Endothelial cell of umbilical vein (primary cell): ENCODE data around the gene ESYT2. TPM values are rescaled to one million over a fixed set of nuclear protein-coding genes. Genes with fewer than 3 reads are reported as not detected.

ENCODE experiments used
- BruUV-seq: library from RNA; stranded (reverse); fragments of 400-500 nt; replicated peaks from 2 replicates; lab custom pipeline; 2021; lab: Mats Ljungman, UMichigan
- CTCF ChIA-PET: fragments of 300-600, 350-600 bp; sonication (Branson Sonifier 250); formaldehyde crosslinking; loops from one replicate; lab custom pipeline; 2021; ENCODE audit warnings: antibody characterized with exemption, inconsistent platforms; lab: Charles Lee
- POLR2A ChIA-PET: fragments of 300-600, 350-600 bp; sonication (Branson Sonifier 250); formaldehyde crosslinking; loops from one replicate; lab custom pipeline; 2021; ENCODE audit warnings: antibody characterized with exemption, inconsistent platforms; lab: Charles Lee
- DNase-seq: peaks from one replicate; pipeline ENCODE4 v3.0.0-alpha.2; 2011; ENCODE audit warnings: low read depth, low spot score
- FAIRE-seq: peaks from 2 replicates; lab custom pipeline; 2011; peaks lifted over from hg19 to GRCh38; lab: Jason Lieb, UNC
- H2AFZ ChIP-seq: 2 replicates; pipeline ENCODE4 v1.6.0; 2012; ENCODE audit warnings: low read depth, low read length, control low read depth, inconsistent platforms
- H3K27ac ChIP-seq: 2 replicates; pipeline ENCODE4 v1.5.1; 2011; ENCODE audit warnings: low read depth, mild to moderate bottlenecking, control low read depth, low read length, moderate library complexity; ENCODE audit not compliant: insufficient read depth
- H3K27me3 ChIP-seq, 2 experiments: 2 replicates each; pipeline versions ENCODE4 v1.6.0 to v1.6.1; 2011; ENCODE audit warnings: low read length in 2 of 2, mixed read lengths in 1 of 2; ENCODE audit not compliant: control insufficient read depth in 2 of 2, insufficient read depth in 2 of 2
- H3K36me3 ChIP-seq, 2 experiments: 2 replicates in 1 of 2; 3 replicates in 1 of 2; pipeline ENCODE4 v1.5.1; 2011; ENCODE audit warnings: low read length in 2 of 2, mild to moderate bottlenecking in 1 of 2, moderate library complexity in 1 of 2; ENCODE audit not compliant: control insufficient read depth in 2 of 2, insufficient read depth in 2 of 2; ENCODE audit errors: extremely low read depth in 1 of 2
- H3K4me1 ChIP-seq: 3 replicates; pipeline ENCODE4 v1.5.1; 2011; ENCODE audit warnings: mild to moderate bottlenecking, low read length; ENCODE audit not compliant: control insufficient read depth, insufficient read depth; ENCODE audit errors: extremely low read depth
- H3K4me2 ChIP-seq: 2 replicates; pipeline ENCODE4 v1.6.1; 2011; ENCODE audit warnings: low read length, control low read depth, mixed read lengths; ENCODE audit not compliant: insufficient read depth
- H3K4me3 ChIP-seq, 3 experiments: fragments of 200-600 bp in 1 of 3; sonication (generic), shearing (Covaris generic) in 1 of 3; replicated peaks in 1 of 3; 2 replicates each; pipeline ENCODE4 v1.5.1; 2011 to 2016; ENCODE audit warnings: control low read depth in 3 of 3, low read length in 3 of 3, mild to moderate bottlenecking in 2 of 3, inconsistent platforms in 1 of 3, low read depth in 1 of 3, moderate library complexity in 1 of 3; ENCODE audit not compliant: insufficient read depth in 1 of 3
- H3K79me2 ChIP-seq: 2 replicates; pipeline ENCODE4 v1.6.0; 2012; ENCODE audit warnings: low read length, inconsistent platforms; ENCODE audit not compliant: control insufficient read depth, insufficient read depth
- H3K9ac ChIP-seq: replicated peaks from 2 replicates; pipeline ENCODE3; 2011; ENCODE audit warnings: low read length, control low read depth; ENCODE audit not compliant: insufficient read depth; ENCODE audit errors: extremely low read depth
- H3K9me1 ChIP-seq: replicated peaks from 3 replicates; pipeline ENCODE4 v1.6.0; 2011; ENCODE audit warnings: mild to moderate bottlenecking, low read length; ENCODE audit not compliant: control insufficient read depth, insufficient read depth; ENCODE audit errors: extremely low read depth
- H3K9me3 ChIP-seq: replicated peaks from 2 replicates; pipeline ENCODE4 v1.5.1; 2012; ENCODE audit warnings: low read length, inconsistent platforms; ENCODE audit not compliant: control insufficient read depth, insufficient read depth
- H4K20me1 ChIP-seq: replicated peaks from 2 replicates; pipeline ENCODE3; 2011; ENCODE audit warnings: mild to moderate bottlenecking, low read length; ENCODE audit not compliant: control insufficient read depth, insufficient read depth; ENCODE audit errors: extremely low read depth
- CTCF ChIP-seq, 2 donors: IDR thresholded peaks; 1 replicate in 1 of 2; 2 replicates in 1 of 2; pipeline ENCODE4 v1.5.1; 2011; ENCODE audit warnings: low read length in 2 of 2, mild to moderate bottlenecking in 2 of 2, moderate library complexity in 2 of 2, control low read depth in 1 of 2, inconsistent platforms in 1 of 2, low read depth in 1 of 2; ENCODE audit not compliant: insufficient read depth in 1 of 2; ENCODE audit errors: extremely low read depth in 1 of 2
- EZH2 ChIP-seq: IDR thresholded peaks from 2 replicates; pipeline ENCODE4 v1.6.1; 2012; ENCODE audit warnings: borderline replicate concordance, low read depth, mild to moderate bottlenecking, moderate library complexity, low read length, inconsistent platforms; ENCODE audit not compliant: severe bottlenecking
- FOS ChIP-seq: IDR thresholded peaks from 2 replicates; pipeline ENCODE4 v1.6.1; 2011; ENCODE audit warnings: mild to moderate bottlenecking, low read length, moderate library complexity, borderline replicate concordance; ENCODE audit not compliant: insufficient read depth
- GATA2 ChIP-seq: IDR thresholded peaks from 2 replicates; pipeline ENCODE4 v1.7.0; 2011; ENCODE audit warnings: low read depth, mild to moderate bottlenecking, moderate library complexity, mixed read lengths, low read length; ENCODE audit not compliant: insufficient read length, insufficient read depth
- JUN ChIP-seq: IDR thresholded peaks from 2 replicates; pipeline ENCODE4 v1.6.1; 2011; ENCODE audit warnings: borderline replicate concordance, low read depth; ENCODE audit not compliant: insufficient read length, insufficient read depth
- MAX ChIP-seq: IDR thresholded peaks from 2 replicates; pipeline ENCODE4 v1.6.1; 2011; ENCODE audit not compliant: insufficient read depth, insufficient read length
- MYC ChIP-seq: IDR thresholded peaks from one replicate; pipeline ENCODE4 v1.6.1; 2011; ENCODE audit warnings: mild to moderate bottlenecking, low read depth, low read length
- POLR2A ChIP-seq: IDR thresholded peaks from 2 replicates; pipeline ENCODE4 v1.6.1; 2012; ENCODE audit warnings: low read depth, mild to moderate bottlenecking, control low read depth, low read length
- POLR2AphosphoS5 ChIP-seq: IDR thresholded peaks from 2 replicates; pipeline ENCODE4 v1.6.1; 2012; ENCODE audit warnings: low read depth, mild to moderate bottlenecking, control low read depth, low read length, moderate library complexity; ENCODE audit not compliant: insufficient read depth
- dilution Hi-C: fragments of 300-500 bp; cut with MboI; formaldehyde crosslinking; loops from one replicate; pipeline ENCODE4 v1.15.0; 2019; ENCODE audit warnings: low sequenced_read_pairs; ENCODE audit not compliant: extremely low pct_ligation_motif_present
- intact Hi-C: fragments of 100-400 bp; cut with micrococcal nuclease; formaldehyde crosslinking; loops from one replicate; pipeline ENCODE4 v1.10.0; 2022
- polyA plus RNA-seq, 4 experiments: library from polyadenylated mRNA; depleted of rRNA in 3 of 4; stranded (reverse) in 3 of 4; unstranded in 1 of 4; fragments of >200 nt; gene quantifications; 2 replicates each; pipeline versions ENCODE4 v1.2.1 to v1.2.3, GENCODE V29; 2011 to 2012; ENCODE audit warnings: missing spikeins in 1 of 4
- total RNA-seq: library from RNA; stranded (reverse); gene quantifications from 2 replicates; pipeline ENCODE4 v1.2.3, GENCODE V29; 2021

ESYT2 gene
- total and polyA plus RNA-seq, 2 donors (not counting 3 experiments of a cell fraction or from before 2014, with no cell fraction given) = 18.8 to 46.6 TPM

DNA sequence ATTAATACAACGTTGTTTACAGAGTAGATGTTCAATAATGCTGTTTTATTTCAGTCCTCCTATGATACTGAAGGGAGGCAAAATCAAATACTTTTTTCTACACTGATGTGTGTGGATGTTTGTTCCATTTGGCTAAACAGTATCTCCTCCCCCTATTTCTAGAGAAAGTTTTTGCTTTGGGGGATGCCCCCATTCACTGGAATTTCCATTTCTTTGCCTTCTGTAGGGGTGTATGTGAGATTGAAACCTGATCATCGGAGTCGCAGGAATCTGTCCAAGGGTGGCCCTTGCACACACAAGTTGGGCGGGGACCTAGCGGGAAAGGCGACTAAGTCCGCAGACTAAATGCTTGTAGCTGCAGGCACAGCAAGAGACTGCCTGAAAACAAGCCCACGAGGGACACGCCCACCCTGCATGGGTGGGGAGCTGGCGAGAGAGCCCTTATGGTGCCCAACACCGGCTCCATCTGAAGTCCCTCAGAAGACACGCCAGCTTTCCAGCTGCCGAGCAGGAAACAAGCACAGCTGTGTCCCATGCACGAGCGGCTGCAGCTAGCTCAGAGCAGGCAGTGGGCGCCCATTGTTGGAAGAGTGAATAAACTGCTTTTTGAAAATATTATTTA, 58.0 kb downstream of the ESYT2 start:
- Histone ChIP-seq H3K79me2 (no peaks in the 10 kb centered on the region), H3K4me1 (no peaks in the 10 kb centered on the region), H3K4me2 (no peak overlapping the region), H3K9me3 (no peaks in the 10 kb centered on the region), H3K9ac (no peak overlapping the region), H3K27me3 (no peaks in the 10 kb centered on the region), H2AFZ (no peak overlapping the region), H3K36me3 (peaks cover 0 to 10% of the 10 kb centered on the region in 2 experiments), H3K27ac (no peak overlapping the region), H3K9me1 (no peaks in the 10 kb centered on the region), H3K4me3 (no peak overlapping the region), H4K20me1 (no peaks in the 10 kb centered on the region)
- intact Hi-C loops = no loop called here
- no peak for DNase-seq
- no TSS peak for BruUV-seq
- FAIRE-seq = no peak
- TF ChIP-seq CTCF (IDR thresholded peaks at IDR 0.05; ENCODE audit: extremely low read depth in 1 of 2, insufficient read depth in 1 of 2, low read depth in 1 of 2, low read length in 2 of 2) = no peak
- TF ChIP-seq JUN = no peak
- no peak for TF ChIP-seq MYC
- TF ChIP-seq FOS = no peak
- TF ChIP-seq GATA2 = no peak
- TF ChIP-seq EZH2 = no peak
- no peak for TF ChIP-seq POLR2AphosphoS5
- TF ChIP-seq POLR2A = no peak
- TF ChIP-seq MAX = no peak
- ChIA-PET CTCF (interaction anchor here (1.5 to 2.4 kb wide), 3 partner anchors 20 to 75 kb away, joined by 4 to 9 read pairs (median 6); no protein-coding TSS in a partner anchor), POLR2A (no interaction called here)
- dilution Hi-C loops = no loop called here
